Liver (tissue), 3 donors: ENCODE measurements around the gene TOMM22.
"Not testable (repeated sequence)": the region's sequence is repeated elsewhere in the genome, so short reads cannot be mapped to it uniquely, and the experiment has no call there.

Experiments used
- EGR1 ChIP-seq, 2 donors: IDR thresholded peaks; 2 replicates each; pipeline ENCODE4 v1.6.1; 2016 to 2018; ENCODE audit warnings: antibody characterized with exemption in 2 of 2, low read depth in 2 of 2
- FOXA1 ChIP-seq: IDR thresholded peaks from 2 replicates; pipeline ENCODE4 v1.6.1; 2016; ENCODE audit warnings: antibody characterized with exemption
- JUND ChIP-seq, 2 donors: IDR thresholded peaks; 2 replicates each; pipeline ENCODE4 v1.6.1; 2016; ENCODE audit warnings: antibody characterized with exemption in 2 of 2
- MAX ChIP-seq: IDR thresholded peaks from 2 replicates; pipeline ENCODE4 v1.6.1; 2016; ENCODE audit warnings: antibody characterized with exemption
- RAD21 ChIP-seq, 2 donors: IDR thresholded peaks; 2 replicates each; pipeline ENCODE4 v1.6.1; 2016; ENCODE audit warnings: antibody characterized with exemption in 2 of 2, mild to moderate bottlenecking in 2 of 2
- RXRA ChIP-seq, 2 donors: IDR thresholded peaks; 2 replicates each; pipeline ENCODE4 v1.6.1; 2017 to 2018; ENCODE audit warnings: antibody characterized with exemption in 2 of 2, mild to moderate bottlenecking in 1 of 2
- TAF1 ChIP-seq: conservative IDR thresholded peaks from 2 replicates; pipeline ENCODE4 v1.6.1; 2016; ENCODE audit warnings: antibody characterized with exemption, mild to moderate bottlenecking
- YY1 ChIP-seq: IDR thresholded peaks from 2 replicates; pipeline ENCODE4 v1.6.1; 2016; ENCODE audit warnings: antibody characterized with exemption, mild to moderate bottlenecking
- TF ChIP-seq, protein P1 (sequence below): fragments of 150-350 bp; IDR thresholded peaks from 2 replicates; pipeline ENCODE4 v1.5.1; 2017; ENCODE audit warnings: improper control_type of control experiment, low read depth, low read length; ENCODE audit not compliant: missing input control
- TF ChIP-seq, protein P2 (sequence below): IDR thresholded peaks from 2 replicates; pipeline ENCODE4 v1.6.1; 2016; ENCODE audit warnings: antibody characterized with exemption
- TF ChIP-seq, protein P3 (sequence below): IDR thresholded peaks from 2 replicates; pipeline ENCODE4 v1.6.1; 2016; ENCODE audit warnings: antibody characterized with exemption
- TF ChIP-seq, protein P4 (sequence below): IDR thresholded peaks from 2 replicates; pipeline ENCODE4 v1.6.1; 2016; ENCODE audit warnings: antibody characterized with exemption, mild to moderate bottlenecking
- donor health status: healthy.
- donor health status: healthy.

DNA sequence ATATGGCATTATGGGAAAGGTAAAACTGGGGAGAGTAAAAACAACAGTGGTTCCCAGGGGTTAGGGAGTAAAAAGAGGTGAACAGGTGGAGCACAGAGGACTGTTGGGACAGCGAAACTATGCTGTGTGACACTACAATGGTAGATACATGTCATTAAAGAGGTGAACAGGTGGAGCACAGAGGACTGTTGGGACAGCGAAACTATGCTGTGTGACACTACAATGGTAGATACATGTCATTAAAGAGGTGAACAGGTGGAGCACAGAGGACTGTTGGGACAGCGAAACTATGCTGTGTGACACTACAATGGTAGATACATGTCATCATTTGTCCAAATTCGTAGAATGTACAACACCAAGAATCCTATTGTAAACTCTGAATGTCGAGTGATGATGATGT is 37.5 kb upstream of the TOMM22 start:
- TF ChIP-seq, protein P1, sequence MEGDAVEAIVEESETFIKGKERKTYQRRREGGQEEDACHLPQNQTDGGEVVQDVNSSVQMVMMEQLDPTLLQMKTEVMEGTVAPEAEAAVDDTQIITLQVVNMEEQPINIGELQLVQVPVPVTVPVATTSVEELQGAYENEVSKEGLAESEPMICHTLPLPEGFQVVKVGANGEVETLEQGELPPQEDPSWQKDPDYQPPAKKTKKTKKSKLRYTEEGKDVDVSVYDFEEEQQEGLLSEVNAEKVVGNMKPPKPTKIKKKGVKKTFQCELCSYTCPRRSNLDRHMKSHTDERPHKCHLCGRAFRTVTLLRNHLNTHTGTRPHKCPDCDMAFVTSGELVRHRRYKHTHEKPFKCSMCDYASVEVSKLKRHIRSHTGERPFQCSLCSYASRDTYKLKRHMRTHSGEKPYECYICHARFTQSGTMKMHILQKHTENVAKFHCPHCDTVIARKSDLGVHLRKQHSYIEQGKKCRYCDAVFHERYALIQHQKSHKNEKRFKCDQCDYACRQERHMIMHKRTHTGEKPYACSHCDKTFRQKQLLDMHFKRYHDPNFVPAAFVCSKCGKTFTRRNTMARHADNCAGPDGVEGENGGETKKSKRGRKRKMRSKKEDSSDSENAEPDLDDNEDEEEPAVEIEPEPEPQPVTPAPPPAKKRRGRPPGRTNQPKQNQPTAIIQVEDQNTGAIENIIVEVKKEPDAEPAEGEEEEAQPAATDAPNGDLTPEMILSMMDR: not testable (repeated sequence)
- TF ChIP-seq YY1; RAD21 (IDR thresholded peaks at IDR 0.05); EGR1 (IDR thresholded peaks at IDR 0.05; ENCODE audit: low read depth in 2 of 2); FOXA1; JUND (IDR thresholded peaks at IDR 0.05); MAX; RXRA (IDR thresholded peaks at IDR 0.05); TAF1: not testable (repeated sequence)
- TF ChIP-seq, protein P2, sequence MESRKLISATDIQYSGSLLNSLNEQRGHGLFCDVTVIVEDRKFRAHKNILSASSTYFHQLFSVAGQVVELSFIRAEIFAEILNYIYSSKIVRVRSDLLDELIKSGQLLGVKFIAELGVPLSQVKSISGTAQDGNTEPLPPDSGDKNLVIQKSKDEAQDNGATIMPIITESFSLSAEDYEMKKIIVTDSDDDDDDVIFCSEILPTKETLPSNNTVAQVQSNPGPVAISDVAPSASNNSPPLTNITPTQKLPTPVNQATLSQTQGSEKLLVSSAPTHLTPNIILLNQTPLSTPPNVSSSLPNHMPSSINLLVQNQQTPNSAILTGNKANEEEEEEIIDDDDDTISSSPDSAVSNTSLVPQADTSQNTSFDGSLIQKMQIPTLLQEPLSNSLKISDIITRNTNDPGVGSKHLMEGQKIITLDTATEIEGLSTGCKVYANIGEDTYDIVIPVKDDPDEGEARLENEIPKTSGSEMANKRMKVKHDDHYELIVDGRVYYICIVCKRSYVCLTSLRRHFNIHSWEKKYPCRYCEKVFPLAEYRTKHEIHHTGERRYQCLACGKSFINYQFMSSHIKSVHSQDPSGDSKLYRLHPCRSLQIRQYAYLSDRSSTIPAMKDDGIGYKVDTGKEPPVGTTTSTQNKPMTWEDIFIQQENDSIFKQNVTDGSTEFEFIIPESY: not testable (repeated sequence)
- TF ChIP-seq, protein P3, sequence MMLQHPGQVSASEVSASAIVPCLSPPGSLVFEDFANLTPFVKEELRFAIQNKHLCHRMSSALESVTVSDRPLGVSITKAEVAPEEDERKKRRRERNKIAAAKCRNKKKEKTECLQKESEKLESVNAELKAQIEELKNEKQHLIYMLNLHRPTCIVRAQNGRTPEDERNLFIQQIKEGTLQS: not testable (repeated sequence)
- TF ChIP-seq, protein P4, sequence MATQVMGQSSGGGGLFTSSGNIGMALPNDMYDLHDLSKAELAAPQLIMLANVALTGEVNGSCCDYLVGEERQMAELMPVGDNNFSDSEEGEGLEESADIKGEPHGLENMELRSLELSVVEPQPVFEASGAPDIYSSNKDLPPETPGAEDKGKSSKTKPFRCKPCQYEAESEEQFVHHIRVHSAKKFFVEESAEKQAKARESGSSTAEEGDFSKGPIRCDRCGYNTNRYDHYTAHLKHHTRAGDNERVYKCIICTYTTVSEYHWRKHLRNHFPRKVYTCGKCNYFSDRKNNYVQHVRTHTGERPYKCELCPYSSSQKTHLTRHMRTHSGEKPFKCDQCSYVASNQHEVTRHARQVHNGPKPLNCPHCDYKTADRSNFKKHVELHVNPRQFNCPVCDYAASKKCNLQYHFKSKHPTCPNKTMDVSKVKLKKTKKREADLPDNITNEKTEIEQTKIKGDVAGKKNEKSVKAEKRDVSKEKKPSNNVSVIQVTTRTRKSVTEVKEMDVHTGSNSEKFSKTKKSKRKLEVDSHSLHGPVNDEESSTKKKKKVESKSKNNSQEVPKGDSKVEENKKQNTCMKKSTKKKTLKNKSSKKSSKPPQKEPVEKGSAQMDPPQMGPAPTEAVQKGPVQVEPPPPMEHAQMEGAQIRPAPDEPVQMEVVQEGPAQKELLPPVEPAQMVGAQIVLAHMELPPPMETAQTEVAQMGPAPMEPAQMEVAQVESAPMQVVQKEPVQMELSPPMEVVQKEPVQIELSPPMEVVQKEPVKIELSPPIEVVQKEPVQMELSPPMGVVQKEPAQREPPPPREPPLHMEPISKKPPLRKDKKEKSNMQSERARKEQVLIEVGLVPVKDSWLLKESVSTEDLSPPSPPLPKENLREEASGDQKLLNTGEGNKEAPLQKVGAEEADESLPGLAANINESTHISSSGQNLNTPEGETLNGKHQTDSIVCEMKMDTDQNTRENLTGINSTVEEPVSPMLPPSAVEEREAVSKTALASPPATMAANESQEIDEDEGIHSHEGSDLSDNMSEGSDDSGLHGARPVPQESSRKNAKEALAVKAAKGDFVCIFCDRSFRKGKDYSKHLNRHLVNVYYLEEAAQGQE: not testable (repeated sequence)
